Vagina (tissue), 2 donors: Measurements from ENCODE around the gene TPP2. TPM values are rescaled to one million over a fixed set of nuclear protein-coding genes. Genes with fewer than 3 reads are reported as not detected.

ENCODE experiments used
- DNase-seq, 2 donors: peaks; one replicate each; pipeline ENCODE4 v3.0.0-alpha.2; 2017; ENCODE audit errors: extremely low spot score in 2 of 2
- H3K27ac ChIP-seq: fragments of 200-600 bp; sonication (generic); one replicate; pipeline ENCODE4 v1.5.1; 2019
- H3K27me3 ChIP-seq: fragments of 200-600 bp; sonication (generic); one replicate; pipeline ENCODE4 v1.5.1; 2019
- H3K36me3 ChIP-seq, 2 donors: fragments of 200-600 bp; sonication (generic); one replicate each; pipeline ENCODE4 v1.5.1; 2017 to 2019
- H3K4me1 ChIP-seq: fragments of 200-600 bp; sonication (generic); one replicate; pipeline ENCODE4 v1.5.1; 2019
- H3K4me3 ChIP-seq, 2 donors: fragments of 200-600 bp; sonication (generic); 1 replicate in 1 of 2; 2 replicates in 1 of 2; pipeline ENCODE4 v1.5.1; 2016 to 2019
- H3K9me3 ChIP-seq: fragments of 200-600 bp; sonication (generic); one replicate; pipeline ENCODE4 v1.5.1; 2019
- POLR2A ChIP-seq, 2 donors: fragments of 450-650 bp; IDR thresholded peaks; one replicate each; pipeline ENCODE4 v1.6.1; 2017; ENCODE audit warnings: antibody characterized with exemption in 2 of 2, mild to moderate bottlenecking in 2 of 2, moderate library complexity in 2 of 2
- POLR2AphosphoS5 ChIP-seq, 2 donors: sonication (generic); formaldehyde crosslinking; IDR thresholded peaks; one replicate each; pipeline ENCODE4 v1.9.0; 2017; ENCODE audit warnings: antibody characterized with exemption in 2 of 2, mild to moderate bottlenecking in 2 of 2, low read depth in 1 of 2; ENCODE audit not compliant: insufficient read depth in 1 of 2
- intact Hi-C: fragments of 100-400 bp; cut with DNase I; formaldehyde crosslinking; loops from one replicate; pipeline ENCODE4 v1.15.1; 2023
- total RNA-seq: library from RNA; depleted of rRNA; stranded (reverse); fragments of >200 nt; gene quantifications from one replicate; pipeline ENCODE4 v1.2.3, GENCODE V29; 2016
- TF ChIP-seq, protein P1 (sequence below), 3 experiments: fragments of 450-650 bp in 2 of 3; fragments of 200-600 bp in 1 of 3; sonication (generic) in 1 of 3; IDR thresholded peaks; one replicate each; pipeline ENCODE4 v1.5.1; 2017 to 2019; ENCODE audit warnings: antibody characterized with exemption in 3 of 3, mild to moderate bottlenecking in 2 of 3, moderate library complexity in 2 of 3

TPP2 gene
- total RNA-seq, 1 donor from 2014 or later = 40.0 TPM

DNA sequence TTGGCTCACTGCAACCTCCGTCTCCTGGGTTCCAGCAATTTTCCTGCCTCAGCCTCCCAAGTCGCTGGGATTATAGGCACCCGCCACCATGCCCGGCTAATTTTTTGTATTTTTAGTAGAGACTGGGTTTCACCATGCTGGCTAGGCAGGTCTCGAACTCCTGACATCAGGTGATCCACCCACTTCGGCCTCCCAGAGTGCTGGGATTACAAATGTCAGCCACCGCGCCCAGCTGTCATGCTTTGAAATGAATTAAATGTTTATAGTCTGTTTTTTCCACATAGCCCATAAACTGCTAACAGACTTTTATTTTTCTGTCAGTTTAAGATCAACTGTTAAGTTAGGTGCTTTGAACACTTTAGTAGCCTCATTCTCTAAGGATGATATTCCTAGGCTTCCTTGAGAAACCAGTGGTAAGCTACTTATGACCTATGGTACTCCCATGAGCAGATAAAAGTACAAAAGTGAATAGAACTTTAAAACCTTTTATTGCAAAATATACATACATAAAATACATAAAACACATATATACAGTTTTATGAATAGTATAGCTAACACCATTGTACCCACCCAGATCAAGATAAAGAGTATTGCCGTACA, 13.6 kb downstream of the TPP2 start:
- Histone ChIP-seq H3K4me1 (no peaks in the 10 kb centered on the region), H3K36me3 (peaks cover 0 to 37% of the 10 kb centered on the region in 2 donors), H3K4me3 (no peak overlapping the region), H3K27ac (no peak overlapping the region), H3K27me3 (no peaks in the 10 kb centered on the region), H3K9me3 (no peaks in the 10 kb centered on the region)
- DNase-seq = no peak
- intact Hi-C loops = no loop called here
- TF ChIP-seq POLR2A (IDR thresholded peaks at IDR 0.05) (no peak), POLR2AphosphoS5 (IDR thresholded peaks at IDR 0.05; ENCODE audit: insufficient read depth in 1 of 2, low read depth in 1 of 2) (no peak)

- Histone ChIP-seq H3K27ac (no peak overlapping the region), H3K4me1 (no peaks in the 10 kb centered on the region), H3K4me3 (no peak overlapping the region), H3K27me3 (no peaks in the 10 kb centered on the region), H3K9me3 (no peaks in the 10 kb centered on the region), H3K36me3 (peaks cover 0 to 61% of the 10 kb centered on the region in 2 donors)
- intact Hi-C loops = no loop called here
- no peak for DNase-seq
- TF ChIP-seq POLR2A (IDR thresholded peaks at IDR 0.05) = no peak
- TF ChIP-seq, protein P1, sequence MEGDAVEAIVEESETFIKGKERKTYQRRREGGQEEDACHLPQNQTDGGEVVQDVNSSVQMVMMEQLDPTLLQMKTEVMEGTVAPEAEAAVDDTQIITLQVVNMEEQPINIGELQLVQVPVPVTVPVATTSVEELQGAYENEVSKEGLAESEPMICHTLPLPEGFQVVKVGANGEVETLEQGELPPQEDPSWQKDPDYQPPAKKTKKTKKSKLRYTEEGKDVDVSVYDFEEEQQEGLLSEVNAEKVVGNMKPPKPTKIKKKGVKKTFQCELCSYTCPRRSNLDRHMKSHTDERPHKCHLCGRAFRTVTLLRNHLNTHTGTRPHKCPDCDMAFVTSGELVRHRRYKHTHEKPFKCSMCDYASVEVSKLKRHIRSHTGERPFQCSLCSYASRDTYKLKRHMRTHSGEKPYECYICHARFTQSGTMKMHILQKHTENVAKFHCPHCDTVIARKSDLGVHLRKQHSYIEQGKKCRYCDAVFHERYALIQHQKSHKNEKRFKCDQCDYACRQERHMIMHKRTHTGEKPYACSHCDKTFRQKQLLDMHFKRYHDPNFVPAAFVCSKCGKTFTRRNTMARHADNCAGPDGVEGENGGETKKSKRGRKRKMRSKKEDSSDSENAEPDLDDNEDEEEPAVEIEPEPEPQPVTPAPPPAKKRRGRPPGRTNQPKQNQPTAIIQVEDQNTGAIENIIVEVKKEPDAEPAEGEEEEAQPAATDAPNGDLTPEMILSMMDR (IDR thresholded peaks at IDR 0.05) = no peak
- TF ChIP-seq POLR2AphosphoS5 (IDR thresholded peaks at IDR 0.05; ENCODE audit: insufficient read depth in 1 of 2, low read depth in 1 of 2) = no peak
Measured at GRCh38 chr13:102617697-102618350, 21.0 kb downstream of the TPP2 start.

DNA sequence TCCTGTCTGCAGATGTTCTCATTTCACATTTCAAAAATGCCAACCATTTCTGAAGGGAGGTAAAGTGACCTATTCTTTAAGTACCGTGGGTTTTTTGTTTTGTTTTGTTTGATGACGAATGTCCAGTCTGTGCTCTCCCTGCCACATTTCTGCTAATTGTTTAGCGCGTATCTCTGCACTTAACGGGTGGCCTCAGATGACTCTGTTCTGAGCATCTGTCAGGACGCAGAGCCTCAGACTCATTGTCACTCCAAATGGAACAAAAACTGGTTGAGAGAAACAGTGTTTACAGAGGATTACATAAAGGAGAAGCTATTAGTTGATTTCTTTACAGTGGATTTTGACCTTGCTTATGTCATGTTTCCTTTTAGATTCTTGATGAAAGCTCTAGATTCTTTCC, 23.7 kb downstream of the TPP2 start:
- H3K36me3 ChIP-seq = peaks cover 0 to 57% of the 10 kb centered on the region in 2 donors
- intact Hi-C loops = no loop called here

GRCh38 chr13:102626928-102627327, 30.1 kb downstream of the TPP2 start:
- H3K4me1 ChIP-seq = no peaks in the 10 kb centered on the region
- H3K36me3 ChIP-seq = peaks cover 7 to 57% of the 10 kb centered on the region in 2 donors
- no peak overlapping the region for H3K4me3 ChIP-seq
- DNase-seq = no peak
- TF ChIP-seq POLR2A (IDR thresholded peaks at IDR 0.05) (no peak), POLR2AphosphoS5 (IDR thresholded peaks at IDR 0.05; ENCODE audit: insufficient read depth in 1 of 2, low read depth in 1 of 2) (no peak)
- TF ChIP-seq, protein P1 (IDR thresholded peaks at IDR 0.05) = no peak
- H3K27me3 ChIP-seq = no peaks in the 10 kb centered on the region
- intact Hi-C loops = no loop called here
- H3K27ac ChIP-seq = no peak overlapping the region
- no peaks in the 10 kb centered on the region for H3K9me3 ChIP-seq

More for the DNA sequence above, 23.7 kb downstream of the TPP2 start:
- no peaks in the 10 kb centered on the region for H3K27me3 ChIP-seq
- no peak overlapping the region for H3K4me3 ChIP-seq
- no peak overlapping the region for H3K27ac ChIP-seq
- H3K9me3 ChIP-seq = no peaks in the 10 kb centered on the region
- H3K4me1 ChIP-seq = no peaks in the 10 kb centered on the region
- TF ChIP-seq, protein P1 (IDR thresholded peaks at IDR 0.05) = no peak
- TF ChIP-seq POLR2A (IDR thresholded peaks at IDR 0.05) (no peak), POLR2AphosphoS5 (IDR thresholded peaks at IDR 0.05; ENCODE audit: insufficient read depth in 1 of 2, low read depth in 1 of 2) (no peak)
- no peak for DNase-seq

GRCh38 chr13:102628559-102628958, 31.8 kb downstream of the TPP2 start:
- Histone ChIP-seq H3K27me3 (no peaks in the 10 kb centered on the region), H3K36me3 (peaks cover 7 to 54% of the 10 kb centered on the region in 2 donors), H3K27ac (no peak overlapping the region), H3K9me3 (no peaks in the 10 kb centered on the region), H3K4me1 (no peaks in the 10 kb centered on the region), H3K4me3 (no peak overlapping the region)
- no peak for DNase-seq
- intact Hi-C loops = no loop called here
- TF ChIP-seq POLR2A (IDR thresholded peaks at IDR 0.05) (no peak), POLR2AphosphoS5 (IDR thresholded peaks at IDR 0.05; ENCODE audit: insufficient read depth in 1 of 2, low read depth in 1 of 2) (no peak)
- TF ChIP-seq, protein P1 (IDR thresholded peaks at IDR 0.05) = no peak
